ENCODE measurements around the gene ARHGEF11.
A peak's percentile ranks its signal among the peaks of the same experiment; 100 is the strongest.

Gene ARHGEF11

DNA sequence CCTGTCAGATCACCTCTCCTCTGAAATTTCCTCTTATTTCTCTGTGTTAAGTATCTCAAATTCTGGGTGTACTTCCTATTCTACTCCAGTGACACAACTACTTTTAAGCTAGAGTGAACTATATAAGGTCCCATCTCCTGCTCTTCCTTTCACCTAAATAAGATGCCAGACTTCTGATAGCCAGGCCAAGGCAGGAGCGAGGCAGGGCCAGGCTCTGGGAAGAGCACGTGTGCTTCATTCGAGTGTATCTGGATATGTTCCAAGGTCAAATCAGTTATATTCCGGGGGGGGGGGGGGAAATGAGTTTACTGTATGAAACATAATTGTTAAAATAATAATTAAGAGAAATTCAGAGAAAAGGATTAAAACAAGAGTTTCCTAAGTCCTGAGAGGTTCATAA, 65.0 kb downstream of the ARHGEF11 start:
- Histone ChIP-seq H3K9me3 (ENCODE audit: control insufficient read depth, insufficient read depth, low read depth, low read length) (no peaks in the 10 kb centered on the region), H3K9ac (ENCODE audit: low read length) (no peak overlapping the region), H3K36me3 (ENCODE audit: control insufficient read depth, insufficient read depth, low read length) (peaks cover 72% of the 10 kb centered on the region), H3K27me3 (ENCODE audit: control insufficient read depth, insufficient read depth, low read length) (no peaks in the 10 kb centered on the region), H3K27ac (ENCODE audit: low read depth, low read length) (no peak overlapping the region), H3K4me1 (ENCODE audit: control insufficient read depth, insufficient read depth, low read length) (peaks cover 7% of the 10 kb centered on the region), H3K4me3 (ENCODE audit: low read depth, low read length) (no peak overlapping the region)

DNA sequence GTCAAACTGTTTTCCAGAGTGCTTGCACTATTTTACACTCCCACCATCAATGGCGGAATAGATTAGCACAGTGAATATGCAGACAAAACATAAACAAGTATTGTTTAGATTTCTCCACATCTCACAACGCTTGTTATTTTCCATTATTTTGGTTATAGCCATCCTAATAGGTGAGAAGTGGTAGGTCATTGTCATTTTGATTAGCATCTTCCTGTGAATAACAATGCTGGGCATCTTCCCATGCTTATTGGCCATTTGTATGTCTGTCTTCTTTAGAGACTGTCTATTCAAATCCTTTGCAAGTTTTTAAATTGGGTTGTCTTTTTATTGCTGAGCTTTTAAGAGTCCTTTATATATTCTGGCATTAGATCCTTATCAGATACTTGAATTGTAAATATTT, 70.5 kb downstream of the ARHGEF11 start:
- Histone ChIP-seq H3K9me3 (ENCODE audit: control insufficient read depth, insufficient read depth, low read depth, low read length) (no peaks in the 10 kb centered on the region), H3K4me1 (ENCODE audit: control insufficient read depth, insufficient read depth, low read length) (peaks cover 25% of the 10 kb centered on the region), H3K27me3 (ENCODE audit: control insufficient read depth, insufficient read depth, low read length) (no peaks in the 10 kb centered on the region), H3K36me3 (ENCODE audit: control insufficient read depth, insufficient read depth, low read length) (peaks cover 82% of the 10 kb centered on the region), H3K9ac (ENCODE audit: low read length) (no peak overlapping the region), H3K27ac (ENCODE audit: low read depth, low read length) (0 out of 2 replicates have a peak overlapping the region, but pooled peaks have one; percentile 18), H3K4me3 (ENCODE audit: low read depth, low read length) (no peak overlapping the region)

DNA sequence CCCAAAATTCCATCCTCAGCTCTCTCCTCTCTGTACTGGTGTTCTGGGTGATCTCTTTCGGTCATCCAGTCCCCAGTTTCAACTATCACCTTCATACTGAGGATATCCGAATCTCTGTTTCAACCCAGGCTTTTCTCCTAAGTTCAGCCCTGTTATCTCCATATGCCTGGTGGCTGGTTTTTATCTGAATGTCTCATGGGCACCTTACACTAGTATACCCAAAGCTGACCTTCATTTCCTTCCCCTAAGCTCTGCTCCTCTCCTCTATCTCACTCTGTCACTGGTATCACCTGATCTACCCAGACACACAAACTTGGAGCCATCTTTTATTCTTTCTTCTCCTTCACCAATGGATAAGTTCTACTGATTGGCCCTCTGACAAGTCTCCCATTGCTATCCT, 72.1 kb downstream of the ARHGEF11 start:
- Histone ChIP-seq H3K27me3 (ENCODE audit: control insufficient read depth, insufficient read depth, low read length) (no peaks in the 10 kb centered on the region), H3K36me3 (ENCODE audit: control insufficient read depth, insufficient read depth, low read length) (peaks cover 86% of the 10 kb centered on the region), H3K27ac (ENCODE audit: low read depth, low read length) (no peak overlapping the region), H3K9ac (ENCODE audit: low read length) (no peak overlapping the region), H3K4me1 (ENCODE audit: control insufficient read depth, insufficient read depth, low read length) (peaks cover 25% of the 10 kb centered on the region), H3K9me3 (ENCODE audit: control insufficient read depth, insufficient read depth, low read depth, low read length) (no peaks in the 10 kb centered on the region), H3K4me3 (ENCODE audit: low read depth, low read length) (no peak overlapping the region)

DNA sequence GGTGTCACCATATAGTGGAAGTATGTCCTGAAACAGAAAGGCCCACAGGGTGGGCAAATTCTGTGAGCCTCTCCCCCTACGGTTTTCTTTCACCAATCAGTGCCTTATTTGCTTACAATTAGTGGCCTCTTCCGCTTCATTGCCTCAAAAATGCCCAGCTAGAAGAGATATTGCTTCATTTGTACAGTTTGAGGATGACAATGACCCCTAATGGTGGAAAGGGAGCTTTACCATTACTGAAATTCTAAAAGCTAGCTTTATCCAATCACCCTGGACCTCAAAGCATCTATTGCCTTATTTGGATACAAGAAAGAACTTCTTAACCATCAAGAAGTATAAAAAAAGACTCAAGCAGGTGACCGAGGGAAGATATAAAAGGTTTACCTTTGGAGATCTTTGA, 75.5 kb downstream of the ARHGEF11 start:
- peaks cover 86% of the 10 kb centered on the region for H3K36me3 ChIP-seq (ENCODE audit: control insufficient read depth, insufficient read depth, low read length)
- H3K27ac ChIP-seq (ENCODE audit: low read depth, low read length): no peak overlapping the region

DNA sequence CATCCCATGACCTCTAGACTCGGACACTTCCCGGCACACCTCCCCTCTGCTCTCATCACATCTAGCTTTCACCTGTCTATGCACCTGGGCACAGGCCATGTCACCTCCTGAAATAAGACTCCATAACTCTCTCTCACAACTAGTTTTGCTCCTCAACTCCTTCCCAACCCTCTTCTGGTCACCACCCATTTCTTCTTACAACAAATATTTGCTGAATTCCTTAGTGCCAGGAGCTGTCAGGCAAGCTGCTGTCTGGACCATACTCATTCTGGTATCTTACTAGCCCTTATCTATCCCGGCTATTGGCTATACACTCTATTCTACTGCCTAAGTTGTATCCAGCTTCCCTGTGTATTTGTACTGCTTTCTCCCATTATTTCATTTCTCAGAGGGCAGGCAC, 76.0 kb downstream of the ARHGEF11 start:
- no peak overlapping the region for H3K9ac ChIP-seq (ENCODE audit: low read length)
- H3K27ac ChIP-seq (ENCODE audit: low read depth, low read length): no peak overlapping the region
- no peaks in the 10 kb centered on the region for H3K27me3 ChIP-seq (ENCODE audit: control insufficient read depth, insufficient read depth, low read length)
- no peak overlapping the region for H3K4me3 ChIP-seq (ENCODE audit: low read depth, low read length)
- H3K4me1 ChIP-seq (ENCODE audit: control insufficient read depth, insufficient read depth, low read length): peaks cover 8% of the 10 kb centered on the region
- H3K36me3 ChIP-seq (ENCODE audit: control insufficient read depth, insufficient read depth, low read length): peaks cover 81% of the 10 kb centered on the region
- no peaks in the 10 kb centered on the region for H3K9me3 ChIP-seq (ENCODE audit: control insufficient read depth, insufficient read depth, low read depth, low read length)

More for the DNA sequence above, 75.5 kb downstream of the ARHGEF11 start:
- Histone ChIP-seq H3K9ac (ENCODE audit: low read length) (no peak overlapping the region), H3K27me3 (ENCODE audit: control insufficient read depth, insufficient read depth, low read length) (no peaks in the 10 kb centered on the region), H3K4me3 (ENCODE audit: low read depth, low read length) (no peak overlapping the region), H3K4me1 (ENCODE audit: control insufficient read depth, insufficient read depth, low read length) (peaks cover 13% of the 10 kb centered on the region), H3K9me3 (ENCODE audit: control insufficient read depth, insufficient read depth, low read depth, low read length) (no peaks in the 10 kb centered on the region)

DNA sequence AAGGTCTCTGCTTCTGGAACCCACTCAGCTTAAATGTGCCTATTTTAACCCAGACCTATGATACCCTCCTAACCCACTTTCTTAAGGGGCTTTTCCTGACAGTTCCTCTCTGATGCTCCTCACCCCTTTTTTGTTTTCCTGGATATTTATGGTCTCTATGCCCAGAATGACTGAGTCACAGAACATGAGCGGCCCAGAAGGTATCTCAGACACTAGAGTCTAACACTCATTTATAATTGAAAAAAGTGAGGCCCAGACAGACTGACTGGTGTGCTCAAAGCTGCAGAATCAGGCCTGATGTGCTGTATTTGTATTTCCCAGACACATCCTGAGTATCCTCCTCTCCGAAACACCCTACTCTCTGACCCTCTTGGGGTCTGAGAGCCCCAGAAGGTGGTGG, 81.1 kb downstream of the ARHGEF11 start:
- Histone ChIP-seq H3K4me1 (ENCODE audit: control insufficient read depth, insufficient read depth, low read length) (no peaks in the 10 kb centered on the region), H3K9me3 (ENCODE audit: control insufficient read depth, insufficient read depth, low read depth, low read length) (no peaks in the 10 kb centered on the region), H3K27me3 (ENCODE audit: control insufficient read depth, insufficient read depth, low read length) (no peaks in the 10 kb centered on the region), H3K4me3 (ENCODE audit: low read depth, low read length) (no peak overlapping the region), H3K36me3 (ENCODE audit: control insufficient read depth, insufficient read depth, low read length) (peaks cover 79% of the 10 kb centered on the region), H3K9ac (ENCODE audit: low read length) (no peak overlapping the region), H3K27ac (ENCODE audit: low read depth, low read length) (no peak overlapping the region)

DNA sequence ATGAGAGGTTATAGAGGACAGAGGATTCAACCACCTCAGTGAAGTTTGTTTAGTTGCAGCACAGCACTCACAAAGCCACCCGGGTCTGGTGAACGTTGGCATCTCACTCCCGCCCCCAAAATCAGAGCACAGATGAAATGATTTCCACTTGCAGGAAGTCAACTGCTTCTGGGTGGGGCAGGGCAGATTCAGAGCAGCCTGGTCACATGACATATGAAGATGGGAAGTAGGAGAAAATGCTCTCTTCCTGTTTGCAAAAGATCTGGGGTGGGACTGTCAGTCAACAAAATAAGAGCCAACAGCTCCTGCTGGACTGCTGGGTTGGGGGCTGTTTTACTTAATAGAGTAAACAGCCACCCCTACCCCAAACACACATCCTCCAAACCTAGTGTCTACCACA, 81.9 kb downstream of the ARHGEF11 start:
- Histone ChIP-seq H3K36me3 (ENCODE audit: control insufficient read depth, insufficient read depth, low read length) (peaks cover 79% of the 10 kb centered on the region), H3K4me3 (ENCODE audit: low read depth, low read length) (no peak overlapping the region), H3K9ac (ENCODE audit: low read length) (no peak overlapping the region), H3K27me3 (ENCODE audit: control insufficient read depth, insufficient read depth, low read length) (no peaks in the 10 kb centered on the region), H3K4me1 (ENCODE audit: control insufficient read depth, insufficient read depth, low read length) (no peaks in the 10 kb centered on the region), H3K27ac (ENCODE audit: low read depth, low read length) (no peak overlapping the region), H3K9me3 (ENCODE audit: control insufficient read depth, insufficient read depth, low read depth, low read length) (no peaks in the 10 kb centered on the region)

DNA sequence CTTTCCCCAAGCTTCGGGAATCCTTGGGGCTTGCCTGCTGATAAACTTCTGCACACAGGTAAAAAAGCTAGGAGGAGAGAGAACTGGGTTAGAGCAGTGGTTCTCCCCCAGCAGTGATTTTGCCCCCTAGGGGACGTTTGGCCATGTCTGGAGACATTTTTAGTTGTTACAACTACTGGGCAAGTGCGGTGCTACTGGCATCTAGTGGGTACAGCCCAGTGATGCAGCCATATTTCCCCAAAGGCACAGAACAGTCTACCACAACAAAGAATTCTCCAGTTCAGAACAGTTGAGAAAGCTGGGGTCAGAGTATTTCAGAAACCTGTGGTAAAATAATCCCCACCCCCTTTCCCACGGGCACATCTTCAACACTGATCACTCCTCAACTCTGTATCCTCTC, 83.8 kb downstream of the ARHGEF11 start:
- H3K4me1 ChIP-seq (ENCODE audit: control insufficient read depth, insufficient read depth, low read length): no peaks in the 10 kb centered on the region
- no peaks in the 10 kb centered on the region for H3K9me3 ChIP-seq (ENCODE audit: control insufficient read depth, insufficient read depth, low read depth, low read length)
- H3K27me3 ChIP-seq (ENCODE audit: control insufficient read depth, insufficient read depth, low read length): no peaks in the 10 kb centered on the region
- no peak overlapping the region for H3K9ac ChIP-seq (ENCODE audit: low read length)
- H3K4me3 ChIP-seq (ENCODE audit: low read depth, low read length): no peak overlapping the region
- H3K27ac ChIP-seq (ENCODE audit: low read depth, low read length): no peak overlapping the region
- H3K36me3 ChIP-seq (ENCODE audit: control insufficient read depth, insufficient read depth, low read length): peaks cover 81% of the 10 kb centered on the region

DNA sequence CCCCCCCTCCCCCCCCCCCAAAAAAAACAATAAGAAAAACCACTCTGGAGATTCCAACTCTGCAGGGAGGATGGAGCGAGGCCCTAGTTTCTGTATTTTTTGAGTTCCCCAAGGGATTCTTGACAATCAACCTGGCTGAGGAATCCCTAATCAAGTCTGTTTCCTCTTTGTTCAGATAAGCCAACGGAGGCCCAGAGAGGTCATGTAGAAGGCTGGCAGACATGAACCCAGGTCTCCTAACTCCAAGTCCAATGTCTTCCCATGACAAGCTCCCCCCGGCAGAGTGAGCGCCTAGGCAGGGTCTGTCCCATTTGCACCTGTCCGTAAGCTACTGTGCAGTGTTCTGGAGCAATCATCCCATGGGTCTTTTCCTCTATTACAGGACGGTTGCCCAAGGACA, 85.6 kb downstream of the ARHGEF11 start:
- Histone ChIP-seq H3K4me1 (ENCODE audit: control insufficient read depth, insufficient read depth, low read length) (no peaks in the 10 kb centered on the region), H3K4me3 (ENCODE audit: low read depth, low read length) (no peak overlapping the region), H3K9ac (ENCODE audit: low read length) (no peak overlapping the region), H3K27ac (ENCODE audit: low read depth, low read length) (no peak overlapping the region), H3K9me3 (ENCODE audit: control insufficient read depth, insufficient read depth, low read depth, low read length) (no peaks in the 10 kb centered on the region), H3K27me3 (ENCODE audit: control insufficient read depth, insufficient read depth, low read length) (no peaks in the 10 kb centered on the region), H3K36me3 (ENCODE audit: control insufficient read depth, insufficient read depth, low read length) (peaks cover 86% of the 10 kb centered on the region)

DNA sequence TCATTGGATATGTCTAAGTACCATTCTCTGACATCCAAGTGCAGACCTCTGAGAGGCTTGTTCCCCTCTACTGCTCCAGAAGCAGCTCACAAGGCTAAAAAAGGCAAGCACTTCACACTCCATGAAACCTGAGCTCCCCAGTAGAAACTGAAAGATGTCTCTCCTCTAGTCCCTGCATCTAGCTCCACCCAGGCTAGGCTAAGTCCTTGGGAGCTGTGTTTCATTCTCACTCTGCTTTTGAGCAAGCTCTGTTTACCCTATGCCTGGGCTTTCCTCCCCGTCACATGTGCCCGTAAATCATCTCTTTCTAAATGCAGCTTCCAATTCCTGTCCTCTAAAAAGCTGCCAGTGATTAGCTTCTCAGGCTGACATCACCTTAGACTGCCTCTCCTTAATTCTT, 86.1 kb downstream of the ARHGEF11 start:
- Histone ChIP-seq H3K4me1 (ENCODE audit: control insufficient read depth, insufficient read depth, low read length) (no peaks in the 10 kb centered on the region), H3K9ac (ENCODE audit: low read length) (no peak overlapping the region), H3K4me3 (ENCODE audit: low read depth, low read length) (no peak overlapping the region), H3K36me3 (ENCODE audit: control insufficient read depth, insufficient read depth, low read length) (peaks cover 91% of the 10 kb centered on the region), H3K9me3 (ENCODE audit: control insufficient read depth, insufficient read depth, low read depth, low read length) (no peaks in the 10 kb centered on the region), H3K27me3 (ENCODE audit: control insufficient read depth, insufficient read depth, low read length) (no peaks in the 10 kb centered on the region), H3K27ac (ENCODE audit: low read depth, low read length) (no peak overlapping the region)

DNA sequence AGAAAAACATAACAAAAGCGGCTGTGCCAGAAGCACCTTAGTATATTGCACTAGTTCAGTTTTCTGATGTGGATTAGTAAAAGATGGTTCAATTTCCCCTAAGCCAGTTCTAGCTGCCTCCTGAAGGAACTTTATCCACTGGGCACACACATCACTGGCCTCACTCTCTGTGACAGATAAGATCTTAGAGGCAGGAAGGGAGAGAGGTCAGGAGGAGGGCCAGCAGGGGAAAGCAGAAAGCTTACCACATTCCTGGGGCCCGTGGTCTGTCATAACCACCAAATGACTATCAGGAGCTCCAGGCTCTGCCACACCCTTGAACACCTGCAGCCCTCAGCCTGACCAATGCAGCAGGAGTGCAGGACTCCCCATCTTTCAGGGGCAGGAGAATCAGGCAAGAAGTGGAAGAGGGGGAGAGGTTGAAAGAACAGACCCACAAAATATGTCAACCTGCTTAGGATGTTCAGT, 87.3 kb downstream of the ARHGEF11 start:
- Histone ChIP-seq H3K27ac (ENCODE audit: low read depth, low read length) (no peak overlapping the region), H3K4me1 (ENCODE audit: control insufficient read depth, insufficient read depth, low read length) (no peaks in the 10 kb centered on the region), H3K4me3 (ENCODE audit: low read depth, low read length) (no peak overlapping the region), H3K9me3 (ENCODE audit: control insufficient read depth, insufficient read depth, low read depth, low read length) (no peaks in the 10 kb centered on the region), H3K27me3 (ENCODE audit: control insufficient read depth, insufficient read depth, low read length) (no peaks in the 10 kb centered on the region), H3K36me3 (ENCODE audit: control insufficient read depth, insufficient read depth, low read length) (peaks cover 87% of the 10 kb centered on the region), H3K9ac (ENCODE audit: low read length) (no peak overlapping the region)

DNA sequence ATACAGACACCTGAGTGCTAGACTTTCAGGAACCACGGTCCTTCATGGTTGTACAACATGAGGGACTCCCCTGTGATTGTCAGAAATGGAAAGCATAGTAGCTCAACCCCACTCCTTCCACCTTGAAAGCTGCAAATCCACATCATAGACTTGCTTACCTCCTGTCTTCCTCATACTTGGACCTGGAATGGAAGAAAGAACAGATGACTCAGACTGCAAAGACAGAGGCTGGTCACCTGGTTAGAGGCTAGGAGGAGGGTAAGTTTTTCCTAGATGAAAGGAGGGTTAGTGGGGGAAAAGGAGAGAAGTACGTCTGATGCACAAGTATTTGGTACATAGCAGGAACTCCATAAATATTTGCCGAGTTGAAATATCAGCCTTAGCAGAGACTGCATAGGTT, 87.9 kb downstream of the ARHGEF11 start:
- Histone ChIP-seq H3K27ac (ENCODE audit: low read depth, low read length) (no peak overlapping the region), H3K4me1 (ENCODE audit: control insufficient read depth, insufficient read depth, low read length) (no peaks in the 10 kb centered on the region), H3K9ac (ENCODE audit: low read length) (no peak overlapping the region), H3K4me3 (ENCODE audit: low read depth, low read length) (no peak overlapping the region), H3K27me3 (ENCODE audit: control insufficient read depth, insufficient read depth, low read length) (no peaks in the 10 kb centered on the region), H3K9me3 (ENCODE audit: control insufficient read depth, insufficient read depth, low read depth, low read length) (no peaks in the 10 kb centered on the region), H3K36me3 (ENCODE audit: control insufficient read depth, insufficient read depth, low read length) (peaks cover 88% of the 10 kb centered on the region)

Measured in HUES6 (cell line).